Osteoblast (primary cell): ENCODE results near the gene CAMK4. TPM values are rescaled to one million over a fixed set of nuclear protein-coding genes. Genes with fewer than 3 reads are reported as not detected.

Experiments used
- DNase-seq: peaks from one replicate; pipeline ENCODE4 v3.0.0; 2011; ENCODE audit warnings: low spot score, mixed read lengths; ENCODE audit not compliant: insufficient read length; ENCODE audit errors: missing footprints
- H2AFZ ChIP-seq: 2 replicates; pipeline ENCODE4 v1.6.0; 2011; ENCODE audit warnings: mild to moderate bottlenecking, low read length
- H3K27ac ChIP-seq: 2 replicates; pipeline ENCODE4 v1.5.1; 2011; ENCODE audit warnings: mild to moderate bottlenecking, low read depth, low read length, moderate library complexity
- H3K27me3 ChIP-seq: 2 replicates; pipeline ENCODE4 v1.6.0; 2012; ENCODE audit warnings: mild to moderate bottlenecking, control low read depth, inconsistent platforms, low read length, moderate library complexity; ENCODE audit not compliant: insufficient read depth
- H3K36me3 ChIP-seq: 2 replicates; pipeline ENCODE4 v1.5.1; 2011; ENCODE audit warnings: mild to moderate bottlenecking, low read length, control low read depth, moderate library complexity; ENCODE audit not compliant: insufficient read depth
- H3K4me1 ChIP-seq: 2 replicates; pipeline ENCODE4 v1.5.1; 2011; ENCODE audit warnings: mild to moderate bottlenecking, low read length, control low read depth, moderate library complexity; ENCODE audit not compliant: insufficient read depth
- H3K4me2 ChIP-seq: 2 replicates; pipeline ENCODE4 v1.6.0; 2011; ENCODE audit warnings: mild to moderate bottlenecking, low read length; ENCODE audit not compliant: insufficient read depth
- H3K4me3 ChIP-seq: fragments of 200-600 bp; sonication (generic); 3 replicates; pipeline ENCODE4 v1.5.1; 2012; ENCODE audit warnings: mild to moderate bottlenecking, low read length, inconsistent platforms; ENCODE audit not compliant: insufficient read depth
- H3K79me2 ChIP-seq: 2 replicates; pipeline ENCODE4 v1.6.0; 2012; ENCODE audit warnings: mild to moderate bottlenecking, low read length, control low read depth, inconsistent platforms; ENCODE audit not compliant: insufficient read depth
- H3K9me3 ChIP-seq: 2 replicates; pipeline ENCODE4 v1.5.1; 2011; ENCODE audit warnings: low read depth, low read length, control low read depth
- H4K20me1 ChIP-seq: 2 replicates; pipeline ENCODE4 v1.6.0; 2012; ENCODE audit warnings: mild to moderate bottlenecking, low read length, control low read depth; ENCODE audit not compliant: insufficient read depth
- CTCF ChIP-seq: IDR thresholded peaks from 2 replicates; pipeline ENCODE4 v1.5.1; 2011; ENCODE audit warnings: mild to moderate bottlenecking, low read depth, low read length, moderate library complexity; ENCODE audit errors: extremely low read depth
- total RNA-seq: library from RNA; depleted of rRNA; stranded (reverse); fragments of >200 nt; gene quantifications from 2 replicates; pipeline ENCODE4 v1.2.3, GENCODE V29; 2012

CAMK4 gene
- total RNA-seq, 1 donor, result 0.72 TPM

GRCh38 chr5:111518777-111519176 lies 294.6 kb downstream of the CAMK4 start:
- Histone ChIP-seq H4K20me1 (no peaks in the 10 kb centered on the region), H3K4me2 (no peak overlapping the region), H2AFZ (no peak overlapping the region), H3K79me2 (no peaks in the 10 kb centered on the region), H3K27ac (no peak overlapping the region), H3K27me3 (no peaks in the 10 kb centered on the region), H3K9me3 (no peaks in the 10 kb centered on the region), H3K4me1 (peaks cover 3% of the 10 kb centered on the region), H3K4me3 (no peak overlapping the region), H3K36me3 (no peaks in the 10 kb centered on the region)
- DNase-seq, result no peak
- TF ChIP-seq CTCF, result no peak

GRCh38 chr5:111520908-111521307 lies 296.7 kb downstream of the CAMK4 start:
- TF ChIP-seq CTCF, result no peak
- Histone ChIP-seq H4K20me1 (no peaks in the 10 kb centered on the region), H2AFZ (no peak overlapping the region), H3K9me3 (no peaks in the 10 kb centered on the region), H3K4me3 (no peak overlapping the region), H3K27me3 (no peaks in the 10 kb centered on the region), H3K27ac (no peak overlapping the region), H3K4me1 (no peaks in the 10 kb centered on the region), H3K79me2 (no peaks in the 10 kb centered on the region), H3K36me3 (no peaks in the 10 kb centered on the region), H3K4me2 (no peak overlapping the region)
- no peak for DNase-seq

GRCh38 chr5:111528056-111528455 lies 303.9 kb downstream of the CAMK4 start:
- H3K79me2 ChIP-seq, result no peaks in the 10 kb centered on the region
- no peaks in the 10 kb centered on the region for H3K9me3 ChIP-seq
- H3K4me2 ChIP-seq, result no peak overlapping the region
- no peak overlapping the region for H3K27ac ChIP-seq
- H3K36me3 ChIP-seq, result no peaks in the 10 kb centered on the region
- no peak for DNase-seq
- no peaks in the 10 kb centered on the region for H3K27me3 ChIP-seq
- peaks cover 5% of the 10 kb centered on the region for H3K4me1 ChIP-seq
- no peak for TF ChIP-seq CTCF
- no peaks in the 10 kb centered on the region for H4K20me1 ChIP-seq
- no peak overlapping the region for H2AFZ ChIP-seq
- no peak overlapping the region for H3K4me3 ChIP-seq

- peak overlapping the region; percentile 22 for H3K4me3 ChIP-seq
- H3K79me2 ChIP-seq, result no peaks in the 10 kb centered on the region
- peak overlapping the region; percentile 73 for H2AFZ ChIP-seq
- H3K27ac ChIP-seq, result peak overlapping the region; percentile 61
- no peaks in the 10 kb centered on the region for H3K9me3 ChIP-seq
- DNase-seq, result peak; percentile 83
- H3K36me3 ChIP-seq, result no peaks in the 10 kb centered on the region
- peaks cover 5% of the 10 kb centered on the region for H3K4me1 ChIP-seq
- TF ChIP-seq CTCF, result no peak
- peak overlapping the region; percentile 65 for H3K4me2 ChIP-seq
- H4K20me1 ChIP-seq, result no peaks in the 10 kb centered on the region
- no peaks in the 10 kb centered on the region for H3K27me3 ChIP-seq
These were observed 306.1 kb downstream of the CAMK4 start for GRCh38 chr5:111530298-111530740.
